ENCODE data around the gene PRPF40A. TPM values are rescaled to one million over a fixed set of nuclear protein-coding genes. Genes with fewer than 3 reads are reported as not detected.
"Not testable (repeated sequence)": the region's sequence is repeated elsewhere in the genome, so short reads cannot be mapped to it uniquely, and the experiment has no call there.

Gene PRPF40A
- total RNA-seq, 4 donors from 2014 or later = 55.4 to 72.7 (median 68.6) TPM

DNA sequence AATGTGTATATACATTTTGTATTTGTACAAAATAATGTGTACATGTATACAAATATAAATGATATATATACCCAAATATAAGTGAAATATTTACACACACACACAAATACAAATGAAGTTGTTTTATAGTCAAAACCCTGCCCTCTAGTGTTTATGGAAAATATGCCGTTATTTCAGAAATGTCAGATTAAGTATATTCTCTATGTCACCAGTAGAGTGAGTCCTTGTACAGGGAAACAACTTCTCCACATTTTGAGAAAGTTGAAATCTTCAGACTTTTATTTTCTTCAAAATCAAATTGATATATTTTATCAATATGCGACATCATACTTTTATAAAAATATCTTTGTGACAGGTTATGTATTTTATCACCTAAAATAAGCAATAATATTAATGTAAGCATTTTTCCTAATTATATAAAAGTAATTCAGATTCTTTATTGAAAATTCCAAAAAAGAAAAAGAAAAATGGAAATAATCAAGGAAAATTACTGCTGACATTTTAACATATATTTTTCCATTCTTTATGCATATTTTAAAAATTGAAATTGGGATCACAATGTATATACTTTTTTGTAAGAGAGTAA is 23.6 kb upstream of the PRPF40A start:
- H3K27ac ChIP-seq = no peak overlapping the region
- H3K36me3 ChIP-seq = peaks cover 5 to 39% of the 10 kb centered on the region in 2 donors
- H3K27me3 ChIP-seq = no peaks in the 10 kb centered on the region
- 27 to 37% methylated on average over 2 of the region's 2 CpGs for WGBS, 2 donors (ENCODE audit: low coverage in 1 of 2)
- no peaks in the 10 kb centered on the region for H3K9me3 ChIP-seq
- no peak overlapping the region for H3K4me3 ChIP-seq
- peaks cover 0 to 8% (median 0%) of the 10 kb centered on the region in 3 donors for H3K4me1 ChIP-seq
- no peak for ATAC-seq
- TF ChIP-seq, protein P1, sequence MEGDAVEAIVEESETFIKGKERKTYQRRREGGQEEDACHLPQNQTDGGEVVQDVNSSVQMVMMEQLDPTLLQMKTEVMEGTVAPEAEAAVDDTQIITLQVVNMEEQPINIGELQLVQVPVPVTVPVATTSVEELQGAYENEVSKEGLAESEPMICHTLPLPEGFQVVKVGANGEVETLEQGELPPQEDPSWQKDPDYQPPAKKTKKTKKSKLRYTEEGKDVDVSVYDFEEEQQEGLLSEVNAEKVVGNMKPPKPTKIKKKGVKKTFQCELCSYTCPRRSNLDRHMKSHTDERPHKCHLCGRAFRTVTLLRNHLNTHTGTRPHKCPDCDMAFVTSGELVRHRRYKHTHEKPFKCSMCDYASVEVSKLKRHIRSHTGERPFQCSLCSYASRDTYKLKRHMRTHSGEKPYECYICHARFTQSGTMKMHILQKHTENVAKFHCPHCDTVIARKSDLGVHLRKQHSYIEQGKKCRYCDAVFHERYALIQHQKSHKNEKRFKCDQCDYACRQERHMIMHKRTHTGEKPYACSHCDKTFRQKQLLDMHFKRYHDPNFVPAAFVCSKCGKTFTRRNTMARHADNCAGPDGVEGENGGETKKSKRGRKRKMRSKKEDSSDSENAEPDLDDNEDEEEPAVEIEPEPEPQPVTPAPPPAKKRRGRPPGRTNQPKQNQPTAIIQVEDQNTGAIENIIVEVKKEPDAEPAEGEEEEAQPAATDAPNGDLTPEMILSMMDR (IDR thresholded peaks at IDR 0.05) = peak; percentile 62 to 80 (median 74)
- TF ChIP-seq POLR2A (IDR thresholded peaks at IDR 0.05) (no peak), POLR2AphosphoS5 (IDR thresholded peaks at IDR 0.05) (no peak)

DNA sequence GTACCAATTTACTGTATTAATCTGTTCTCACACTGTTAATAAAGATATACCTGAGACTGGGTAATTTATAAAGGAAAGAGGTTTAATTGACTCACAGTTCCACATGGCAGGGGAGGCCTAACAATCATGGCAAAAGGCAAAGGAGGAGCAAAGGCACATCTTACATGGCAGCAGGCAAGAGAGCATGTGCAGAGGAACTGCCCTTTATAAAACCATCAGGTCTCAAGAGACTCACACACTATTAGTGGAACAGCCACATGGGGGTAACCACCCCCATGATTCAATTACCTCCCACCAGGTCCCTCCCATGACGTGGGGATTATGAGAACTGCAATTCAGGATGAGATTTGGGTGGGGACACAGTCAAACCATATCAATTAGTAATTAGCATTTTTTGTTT is 22.4 kb upstream of the PRPF40A start:
- H3K9me3 ChIP-seq, H3K27me3 ChIP-seq, H3K4me1 ChIP-seq, H3K4me3 ChIP-seq, H3K27ac ChIP-seq, ATAC-seq: not testable (repeated sequence)
- 100% methylated on average over 1 of the region's 1 CpG; no CpG with 5 or more reads in 1 of the 2 donors for WGBS, 2 donors (ENCODE audit: low coverage in 1 of 2)
- peaks cover 5 to 39% of the 10 kb centered on the region in 2 donors for H3K36me3 ChIP-seq

DNA sequence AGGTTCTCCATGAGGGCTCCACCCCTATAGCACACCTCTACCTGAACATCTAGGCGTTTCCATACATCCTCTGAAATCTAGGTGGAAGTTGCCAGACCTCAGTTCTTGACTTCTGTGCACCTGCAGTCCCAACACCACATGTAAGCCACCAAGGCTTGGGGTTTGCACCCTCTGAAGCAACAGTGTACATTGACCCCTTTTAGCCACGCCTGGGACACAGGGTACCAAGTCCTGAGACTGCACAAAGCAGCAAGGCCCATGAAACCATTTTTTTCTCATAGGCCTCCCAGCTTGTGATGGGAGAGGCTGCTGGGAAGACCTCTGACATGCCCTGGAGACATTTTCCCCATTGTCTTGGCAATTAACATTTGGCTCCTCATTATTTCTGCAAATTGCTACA is 21.2 kb upstream of the PRPF40A start:
- peaks cover 0 to 4% (median 0%) of the 10 kb centered on the region in 3 donors for H3K4me1 ChIP-seq
- H3K9me3 ChIP-seq = no peaks in the 10 kb centered on the region
- no peaks in the 10 kb centered on the region for H3K27me3 ChIP-seq
- no peak for TF ChIP-seq POLR2AphosphoS5 (IDR thresholded peaks at IDR 0.05)
- no peak for TF ChIP-seq POLR2A (IDR thresholded peaks at IDR 0.05)
- TF ChIP-seq EP300 (IDR thresholded peaks at IDR 0.05) = no peak
- TF ChIP-seq, protein P1 (IDR thresholded peaks at IDR 0.05) = no peak
- H3K27ac ChIP-seq = no peak overlapping the region
- 100% methylated on average over 1 of the region's 2 CpGs; no CpG with 5 or more reads in 1 of the 2 donors for WGBS, 2 donors (ENCODE audit: low coverage in 1 of 2)
- no peak for ATAC-seq
- no peak overlapping the region for H3K4me3 ChIP-seq
- H3K36me3 ChIP-seq = peaks cover 5 to 39% of the 10 kb centered on the region in 2 donors

DNA sequence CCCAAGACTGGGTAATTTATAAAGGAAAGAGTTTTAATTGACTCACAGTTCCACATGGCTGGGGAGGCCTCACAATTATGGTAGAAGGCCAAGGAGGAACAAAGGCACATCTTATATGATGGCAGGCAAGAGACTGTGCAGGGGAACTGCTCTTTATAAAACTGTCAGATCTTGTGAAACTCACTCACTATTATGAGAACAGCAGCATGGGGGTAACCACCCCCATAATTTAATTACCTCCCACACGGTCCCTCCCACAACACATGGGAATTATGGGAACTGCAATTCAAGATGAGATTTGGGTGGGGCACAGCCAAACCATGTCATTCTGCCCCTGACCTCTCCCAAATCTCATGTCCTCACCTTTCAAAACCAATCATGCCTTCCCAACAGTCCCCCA is 20.2 kb upstream of the PRPF40A start:
- H3K4me1 ChIP-seq, H3K4me3 ChIP-seq, ATAC-seq, H3K9me3 ChIP-seq, H3K27ac ChIP-seq, H3K27me3 ChIP-seq: not testable (repeated sequence)
- WGBS, 2 donors (ENCODE audit: low coverage in 1 of 2) = 67 to 100% methylated on average over 1 of the region's 1 CpG
- H3K36me3 ChIP-seq = peaks cover 5 to 39% of the 10 kb centered on the region in 2 donors

DNA sequence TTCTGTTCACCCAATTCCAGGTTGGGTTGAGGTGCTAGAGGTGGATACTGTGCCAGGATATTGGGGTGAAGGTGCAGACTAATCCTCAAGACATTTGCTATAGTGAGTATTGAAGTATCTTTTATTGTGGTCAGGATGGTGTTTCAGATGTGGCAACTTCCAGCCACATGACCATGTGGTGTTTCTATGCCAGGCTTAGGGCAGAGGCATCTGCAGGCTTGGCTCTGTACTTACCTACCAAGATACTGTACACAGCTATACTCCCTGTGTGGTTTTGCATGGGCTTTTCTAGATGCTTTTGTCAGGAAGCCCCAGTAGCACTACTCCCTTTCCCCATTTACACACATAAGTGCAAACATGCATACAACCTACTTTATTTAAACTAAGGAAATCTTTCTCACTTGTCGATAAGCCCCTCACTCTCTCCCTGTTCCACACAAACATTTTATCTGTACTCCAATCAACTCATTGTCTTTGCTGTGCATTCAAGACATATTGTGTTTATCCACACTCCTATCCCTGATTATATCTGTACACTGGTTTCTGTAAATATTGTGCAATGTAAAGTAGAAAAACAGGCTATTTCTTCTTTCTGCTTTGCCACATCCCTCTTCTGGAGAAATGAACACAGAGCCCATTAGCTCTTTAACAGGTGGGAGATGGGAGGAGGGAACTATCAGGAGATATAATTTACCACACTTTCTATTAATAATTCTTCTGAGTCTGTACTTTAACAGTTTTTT is 13.5 kb upstream of the PRPF40A start:
- Histone ChIP-seq H3K27me3 (no peaks in the 10 kb centered on the region), H3K27ac (no peak overlapping the region), H3K36me3 (no peaks in the 10 kb centered on the region), H3K4me3 (no peak overlapping the region), H3K9me3 (no peaks in the 10 kb centered on the region), H3K4me1 (no peaks in the 10 kb centered on the region)
- no peak for ATAC-seq
- no peak for TF ChIP-seq POLR2AphosphoS5 (IDR thresholded peaks at IDR 0.05)
- no peak for TF ChIP-seq POLR2A (IDR thresholded peaks at IDR 0.05)
- TF ChIP-seq, protein P1 (IDR thresholded peaks at IDR 0.05) = no peak
- TF ChIP-seq EP300 (IDR thresholded peaks at IDR 0.05) = no peak
- WGBS, 2 donors (ENCODE audit: low coverage in 1 of 2) = 83 to 85% methylated on average over 1 of the region's 1 CpG

DNA sequence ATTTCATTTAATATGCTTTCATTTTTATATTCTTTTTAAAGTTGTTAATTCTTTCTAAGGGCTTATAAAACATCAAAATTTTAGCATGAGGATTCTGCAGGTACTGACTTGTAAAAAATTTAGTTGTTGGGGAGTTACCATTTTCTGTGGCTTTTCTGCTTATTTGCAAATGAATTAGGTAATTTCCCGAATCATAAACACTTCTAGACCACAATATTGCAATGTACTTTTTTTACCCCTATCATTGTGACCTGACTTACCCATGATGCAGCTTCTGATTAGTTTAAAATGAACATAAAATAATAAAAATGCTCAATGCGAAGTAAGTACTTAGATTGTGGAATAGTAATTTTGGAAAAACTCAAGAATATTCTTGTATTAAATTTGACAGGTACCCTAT is 12.6 kb upstream of the PRPF40A start:
- H3K4me1 ChIP-seq = no peaks in the 10 kb centered on the region
- H3K9me3 ChIP-seq = no peaks in the 10 kb centered on the region
- no peaks in the 10 kb centered on the region for H3K27me3 ChIP-seq
- H3K4me3 ChIP-seq = no peak overlapping the region
- WGBS, 2 donors (ENCODE audit: low coverage in 1 of 2) = 73 to 88% methylated on average over 2 of the region's 2 CpGs
- no peak for ATAC-seq
- H3K27ac ChIP-seq = no peak overlapping the region
- no peak for TF ChIP-seq EP300 (IDR thresholded peaks at IDR 0.05)
- H3K36me3 ChIP-seq = no peaks in the 10 kb centered on the region

Measured in gastroesophageal sphincter (tissue), 4 donors.